HEK293 (cell line): ENCODE measurements around the gene KCNA1.

Source experiments
- CTCF ChIA-PET: fragments of 350-600 bp; formaldehyde crosslinking; extraction: SDS; loops from one replicate; lab custom pipeline; 2021; ENCODE audit warnings: antibody characterized with exemption; lab: Yijun Ruan, JAX
- POLR2A ChIA-PET: fragments of 300-600 bp; formaldehyde crosslinking; extraction: SDS; loops from one replicate; lab custom pipeline; 2020; ENCODE audit warnings: antibody characterized with exemption, inconsistent platforms; lab: Yijun Ruan, JAX
- H3K27ac ChIP-seq: fragments of 200-500 bp; sonication (Bioruptor generic); 2 replicates; pipeline ENCODE4 v1.5.1; 2014; ENCODE audit warnings: low read depth, low read length, control low read depth, inconsistent platforms; ENCODE audit errors: extremely low read depth
- H3K36me3 ChIP-seq, 2 experiments: fragments of 200-500 bp in 1 of 2; sonication (Bioruptor generic) in 1 of 2; 1 replicate in 1 of 2; 2 replicates in 1 of 2; pipeline ENCODE4 v1.5.1; 2014 to 2017; ENCODE audit warnings: inconsistent platforms in 2 of 2, low read length in 2 of 2; ENCODE audit not compliant: control insufficient read depth in 2 of 2, insufficient read depth in 1 of 2
- H3K4me1 ChIP-seq: fragments of 200-500 bp; sonication (Bioruptor generic); 2 replicates; pipeline ENCODE4 v1.5.1; 2014; ENCODE audit warnings: mild to moderate bottlenecking, low read length, inconsistent platforms; ENCODE audit not compliant: control insufficient read depth, insufficient read depth
- H3K4me3 ChIP-seq: 2 replicates; pipeline ENCODE4 v1.5.1; 2011; ENCODE audit warnings: low read depth, mild to moderate bottlenecking, control low read depth, low read length, moderate library complexity
- H3K9me3 ChIP-seq: fragments of 200-500 bp; sonication (Bioruptor generic); 2 replicates; pipeline ENCODE4 v1.5.1; 2014; ENCODE audit warnings: low read depth, low read length, inconsistent platforms; ENCODE audit not compliant: control insufficient read depth, insufficient read depth
- EGR2 ChIP-seq: fragments of 450-650 bp; formaldehyde crosslinking; IDR thresholded peaks from 2 replicates; pipeline ENCODE4 v1.5.1; 2016; ENCODE audit warnings: low read depth, missing biosample characterization, missing genetic modification characterization
- ELK4 ChIP-seq: IDR thresholded peaks from 2 replicates; pipeline ENCODE4 v1.6.1; 2011; ENCODE audit warnings: mild to moderate bottlenecking, low read depth, low read length, borderline replicate concordance
- FEZF1 ChIP-seq: fragments of 450-650 bp; formaldehyde crosslinking; IDR thresholded peaks from 2 replicates; pipeline ENCODE4 v1.5.1; 2016; ENCODE audit warnings: missing biosample characterization, missing genetic modification characterization
- GLI2 ChIP-seq: fragments of 450-650 bp; formaldehyde crosslinking; IDR thresholded peaks from 2 replicates; pipeline ENCODE4; 2017; ENCODE audit warnings: missing biosample characterization, missing genetic modification characterization, low read depth, borderline replicate concordance
- RBAK ChIP-seq: fragments of 450-650 bp; formaldehyde crosslinking; IDR thresholded peaks from 2 replicates; pipeline ENCODE4 v1.5.1; 2016; ENCODE audit warnings: missing biosample characterization, missing genetic modification characterization
- SP3 ChIP-seq: fragments of 450-650 bp; formaldehyde crosslinking; IDR thresholded peaks from 2 replicates; pipeline ENCODE4 v1.5.1; 2016; ENCODE audit warnings: missing biosample characterization, missing genetic modification characterization
- YY1 ChIP-seq: fragments of 450-650 bp; formaldehyde crosslinking; IDR thresholded peaks from 2 replicates; pipeline ENCODE4 v1.5.1; 2018; ENCODE audit warnings: missing biosample characterization, missing genetic modification characterization
- ZBTB1 ChIP-seq: fragments of 450-650 bp; formaldehyde crosslinking; IDR thresholded peaks from 2 replicates; pipeline ENCODE4 v1.5.1; 2016; ENCODE audit warnings: missing biosample characterization, missing genetic modification characterization
- ZBTB7A ChIP-seq: fragments of 450-650 bp; formaldehyde crosslinking; IDR thresholded peaks from 2 replicates; pipeline ENCODE4 v1.5.1; 2016; ENCODE audit warnings: low read depth, missing biosample characterization, missing genetic modification characterization
- ZNF140 ChIP-seq: fragments of 450-650 bp; formaldehyde crosslinking; IDR thresholded peaks from 2 replicates; pipeline ENCODE4 v1.5.1; 2016; ENCODE audit warnings: missing biosample characterization, missing genetic modification characterization
- ZNF157 ChIP-seq: fragments of 450-650 bp; formaldehyde crosslinking; IDR thresholded peaks from 2 replicates; pipeline ENCODE4 v1.5.1; 2016; ENCODE audit warnings: missing biosample characterization, missing genetic modification characterization
- ZNF2 ChIP-seq: fragments of 450-650 bp; formaldehyde crosslinking; IDR thresholded peaks from 2 replicates; pipeline ENCODE4 v1.5.1; 2016; ENCODE audit warnings: missing biosample characterization, missing genetic modification characterization
- ZNF214 ChIP-seq: fragments of 450-650 bp; formaldehyde crosslinking; IDR thresholded peaks from 2 replicates; pipeline ENCODE4 v1.5.1; 2017; ENCODE audit warnings: missing biosample characterization, mild to moderate bottlenecking, missing genetic modification characterization, borderline replicate concordance
- ZNF221 ChIP-seq: fragments of 450-650 bp; formaldehyde crosslinking; IDR thresholded peaks from 2 replicates; pipeline ENCODE4 v1.5.1; 2017; ENCODE audit warnings: missing biosample characterization, missing genetic modification characterization, borderline replicate concordance
- ZNF223 ChIP-seq: fragments of 450-650 bp; formaldehyde crosslinking; IDR thresholded peaks from 2 replicates; pipeline ENCODE4 v1.5.1; 2016; ENCODE audit warnings: missing biosample characterization, missing genetic modification characterization
- ZNF23 ChIP-seq: fragments of 450-650 bp; formaldehyde crosslinking; IDR thresholded peaks from 2 replicates; pipeline ENCODE4 v1.5.1; 2016; ENCODE audit warnings: missing biosample characterization, missing genetic modification characterization, borderline replicate concordance
- ZNF239 ChIP-seq: fragments of 450-650 bp; formaldehyde crosslinking; IDR thresholded peaks from 2 replicates; pipeline ENCODE4 v1.5.1; 2016; ENCODE audit warnings: missing biosample characterization, missing genetic modification characterization
- ZNF266 ChIP-seq: fragments of 450-650 bp; formaldehyde crosslinking; IDR thresholded peaks from 2 replicates; pipeline ENCODE4 v1.5.1; 2016; ENCODE audit warnings: missing biosample characterization, missing genetic modification characterization, low read depth
- ZNF274 ChIP-seq, 2 experiments: fragments of 200-500 bp in 1 of 2; fragments of 450-650 bp in 1 of 2; sonication (Bioruptor generic) in 1 of 2; formaldehyde crosslinking in 1 of 2; IDR thresholded peaks; 2 replicates each; pipeline versions ENCODE4 v1.5.1 to v1.6.1; 2014 to 2016; ENCODE audit warnings: borderline replicate concordance in 1 of 2, inconsistent platforms in 1 of 2, low read length in 1 of 2, missing biosample characterization in 1 of 2, missing genetic modification characterization in 1 of 2
- ZNF391 ChIP-seq: fragments of 450-650 bp; formaldehyde crosslinking; IDR thresholded peaks from 2 replicates; pipeline ENCODE4 v1.5.1; 2016; ENCODE audit warnings: low read depth, missing biosample characterization, missing genetic modification characterization, borderline replicate concordance
- ZNF394 ChIP-seq: fragments of 450-650 bp; formaldehyde crosslinking; IDR thresholded peaks from 2 replicates; pipeline ENCODE4 v1.5.1; 2016; ENCODE audit warnings: missing biosample characterization, missing genetic modification characterization, mild to moderate bottlenecking, moderate library complexity, borderline replicate concordance
- ZNF404 ChIP-seq: fragments of 450-650 bp; formaldehyde crosslinking; IDR thresholded peaks from 2 replicates; pipeline ENCODE4 v1.5.1; 2017; ENCODE audit warnings: missing biosample characterization, missing genetic modification characterization
- ZNF521 ChIP-seq: fragments of 450-650 bp; formaldehyde crosslinking; IDR thresholded peaks from 2 replicates; pipeline ENCODE4 v1.5.1; 2017; ENCODE audit warnings: missing biosample characterization, mild to moderate bottlenecking, missing genetic modification characterization
- ZNF704 ChIP-seq: fragments of 450-650 bp; formaldehyde crosslinking; IDR thresholded peaks from 2 replicates; pipeline ENCODE4 v1.5.1; 2016; ENCODE audit warnings: missing biosample characterization, missing genetic modification characterization
- ZNF777 ChIP-seq: fragments of 450-650 bp; formaldehyde crosslinking; IDR thresholded peaks from 2 replicates; pipeline ENCODE4 v1.5.1; 2017; ENCODE audit warnings: missing biosample characterization, missing genetic modification characterization, borderline replicate concordance

KCNA1 gene

GRCh38 chr12:4943938-4944284 lies 34.2 kb downstream of the KCNA1 start (continued):
- TF ChIP-seq ZNF394 (tag by site-specific recombination) (no peak), ZNF266 (tag by site-specific recombination) (no peak), ZNF404 (tag by site-specific recombination) (no peak), ZBTB7A (no peak), ZNF777 (tag by site-specific recombination) (no peak)

- POLR2A ChIA-PET, result no interaction called here
- no peak for TF ChIP-seq FEZF1
- TF ChIP-seq RBAK (tag by site-specific recombination), result no peak
- TF ChIP-seq ZNF521, result no peak
- Histone ChIP-seq H3K36me3 (no peaks in the 10 kb centered on the region), H3K4me1 (no peaks in the 10 kb centered on the region), H3K4me3 (no peak overlapping the region), H3K9me3 (no peaks in the 10 kb centered on the region), H3K27ac (no peak overlapping the region)
- CTCF ChIA-PET, result no interaction called here
These were observed 37.5 kb downstream of the KCNA1 start for GRCh38 chr12:4947253-4947652.

- ChIA-PET POLR2A (no interaction called here), CTCF (interaction anchor here (0.5 to 1.0 kb wide), 3 partner anchors 55 to 95 kb away, joined by 3 read pairs; no protein-coding TSS in a partner anchor)
- H3K4me3 ChIP-seq, result no peak overlapping the region
These were observed 41.4 kb downstream of the KCNA1 start for GRCh38 chr12:4951083-4951482.

GRCh38 chr12:4951601-4952000 lies 41.9 kb downstream of the KCNA1 start:
- Histone ChIP-seq H3K4me3 (no peak overlapping the region), H3K4me1 (no peaks in the 10 kb centered on the region), H3K9me3 (no peaks in the 10 kb centered on the region), H3K27ac (no peak overlapping the region), H3K36me3 (no peaks in the 10 kb centered on the region)
- ChIA-PET CTCF (interaction anchor here (1.0 kb wide), 1 partner anchor 96 kb away, joined by 3 read pairs; no protein-coding TSS in a partner anchor), POLR2A (no interaction called here)
- TF ChIP-seq ZNF140, result peak; percentile 33; the same call in 1 of the 2 replicates
- no peak for TF ChIP-seq ZNF223 (tag by site-specific recombination)

More at GRCh38 chr12:4951083-4951482, 41.4 kb downstream of the KCNA1 start:
- Histone ChIP-seq H3K9me3 (no peaks in the 10 kb centered on the region), H3K36me3 (no peaks in the 10 kb centered on the region), H3K27ac (no peak overlapping the region), H3K4me1 (no peaks in the 10 kb centered on the region)
- no peak for TF ChIP-seq ZBTB1 (tag by site-specific recombination)
- TF ChIP-seq ZNF391 (tag by site-specific recombination), result no peak
- TF ChIP-seq ZNF214 (tag by site-specific recombination), result no peak
- no peak for TF ChIP-seq ZNF704
- no peak for TF ChIP-seq ZNF274 (IDR thresholded peaks at IDR 0.05; ENCODE audit: low read length)
- TF ChIP-seq ZNF274 (tag by site-specific recombination; IDR thresholded peaks at IDR 0.05; ENCODE audit: borderline replicate concordance), result no peak

GRCh38 chr12:4954621-4955354 lies 45.1 kb downstream of the KCNA1 start:
- no peak overlapping the region for H3K27ac ChIP-seq
- ChIA-PET POLR2A (no interaction called here), CTCF (interaction anchor here (1.6 kb wide), 1 partner anchor 97 kb away, joined by 4 read pairs; no protein-coding TSS in a partner anchor)
- no peaks in the 10 kb centered on the region for H3K36me3 ChIP-seq
- no peaks in the 10 kb centered on the region for H3K9me3 ChIP-seq
- no peak overlapping the region for H3K4me3 ChIP-seq
- H3K4me1 ChIP-seq, result no peaks in the 10 kb centered on the region
- no peak for TF ChIP-seq ELK4
- no peak for TF ChIP-seq EGR2
- TF ChIP-seq ZNF221 (tag by site-specific recombination), result no peak
- no peak for TF ChIP-seq ZNF214 (tag by site-specific recombination)
- no peak for TF ChIP-seq ZNF266 (tag by site-specific recombination)
- TF ChIP-seq ZNF239 (tag by site-specific recombination), result no peak
- no peak for TF ChIP-seq ZNF777 (tag by site-specific recombination)
- no peak for TF ChIP-seq YY1 (tag by site-specific recombination)
- no peak for TF ChIP-seq ZNF2 (tag by site-specific recombination)
- TF ChIP-seq GLI2, result no peak
- TF ChIP-seq ZNF157 (tag by site-specific recombination), result no peak
- TF ChIP-seq ZNF23, result no peak
- TF ChIP-seq SP3 (tag by site-specific recombination), result no peak
